Mammary epithelial cell (primary cell): ENCODE measurements around the gene SPRR2B.

Experiments
- EZH2 ChIP-seq: IDR thresholded peaks from 2 replicates; pipeline ENCODE4 v1.6.1; 2012; ENCODE audit warnings: low read length, inconsistent platforms, borderline replicate concordance
- TF ChIP-seq, protein P1 (sequence below), 2 donors: IDR thresholded peaks in 1 of 2; conservative IDR thresholded peaks in 1 of 2; 2 replicates each; pipeline ENCODE4 v1.5.1; 2011 to 2012; ENCODE audit warnings: inconsistent platforms in 2 of 2, low read length in 2 of 2, mild to moderate bottlenecking in 2 of 2, control low read depth in 1 of 2, low read depth in 1 of 2; ENCODE audit not compliant: insufficient read depth in 1 of 2; ENCODE audit errors: extremely low read depth in 1 of 2

- TF ChIP-seq, protein P1, sequence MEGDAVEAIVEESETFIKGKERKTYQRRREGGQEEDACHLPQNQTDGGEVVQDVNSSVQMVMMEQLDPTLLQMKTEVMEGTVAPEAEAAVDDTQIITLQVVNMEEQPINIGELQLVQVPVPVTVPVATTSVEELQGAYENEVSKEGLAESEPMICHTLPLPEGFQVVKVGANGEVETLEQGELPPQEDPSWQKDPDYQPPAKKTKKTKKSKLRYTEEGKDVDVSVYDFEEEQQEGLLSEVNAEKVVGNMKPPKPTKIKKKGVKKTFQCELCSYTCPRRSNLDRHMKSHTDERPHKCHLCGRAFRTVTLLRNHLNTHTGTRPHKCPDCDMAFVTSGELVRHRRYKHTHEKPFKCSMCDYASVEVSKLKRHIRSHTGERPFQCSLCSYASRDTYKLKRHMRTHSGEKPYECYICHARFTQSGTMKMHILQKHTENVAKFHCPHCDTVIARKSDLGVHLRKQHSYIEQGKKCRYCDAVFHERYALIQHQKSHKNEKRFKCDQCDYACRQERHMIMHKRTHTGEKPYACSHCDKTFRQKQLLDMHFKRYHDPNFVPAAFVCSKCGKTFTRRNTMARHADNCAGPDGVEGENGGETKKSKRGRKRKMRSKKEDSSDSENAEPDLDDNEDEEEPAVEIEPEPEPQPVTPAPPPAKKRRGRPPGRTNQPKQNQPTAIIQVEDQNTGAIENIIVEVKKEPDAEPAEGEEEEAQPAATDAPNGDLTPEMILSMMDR (conservative IDR thresholded peaks at IDR 0.05 in 1 of 2, IDR thresholded peaks at IDR 0.05 in 1 of 2; ENCODE audit: extremely low read depth in 1 of 2, insufficient read depth in 1 of 2, low read depth in 1 of 2, low read length in 2 of 2), result no peak
- no peak for TF ChIP-seq EZH2
Observed at GRCh38 chr1:153023109-153023508, 48.3 kb downstream of the SPRR2B start.
